ENCODE results near the gene RGS12.

The RGS12 gene

DNA sequence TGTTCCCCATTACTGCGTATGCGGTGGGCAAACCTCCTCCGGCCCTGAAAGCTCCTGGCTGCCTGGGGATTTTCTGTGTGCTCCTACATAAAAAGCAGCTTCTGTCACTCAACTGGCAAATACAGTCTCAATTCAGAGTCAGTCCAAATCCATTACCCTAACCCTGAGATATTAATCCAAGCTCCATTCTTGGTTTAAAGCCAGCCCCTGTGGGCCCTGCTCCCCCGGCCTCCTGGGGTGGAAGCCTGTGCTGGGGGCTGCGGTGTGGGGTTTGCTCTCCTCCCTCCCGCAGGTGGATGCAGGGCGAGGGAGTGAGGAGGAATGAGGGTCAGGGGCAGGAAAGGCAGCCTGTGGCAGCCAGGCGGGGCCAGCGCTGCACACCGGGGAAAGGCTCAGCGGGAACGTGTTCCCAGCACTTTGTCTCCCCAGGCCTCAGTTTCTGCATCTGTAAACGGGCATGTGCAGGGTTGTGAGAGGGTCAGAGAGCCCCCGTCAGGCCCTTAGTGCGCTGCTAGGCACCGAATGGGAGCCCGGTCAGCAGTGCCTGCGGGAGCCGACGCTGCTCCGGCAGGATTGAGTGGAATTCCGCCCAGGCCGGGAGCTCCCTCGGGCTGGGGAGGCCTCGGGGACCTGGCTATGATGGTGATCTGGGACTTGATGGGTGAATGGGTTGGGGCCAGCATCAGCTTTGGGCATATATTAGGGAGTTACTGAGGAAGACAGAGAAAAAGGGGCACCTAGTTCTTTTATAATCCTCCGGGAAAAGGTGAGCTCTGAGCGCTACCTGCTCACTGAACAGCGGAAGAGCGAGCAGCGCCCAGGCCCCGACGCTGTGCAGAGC lies 6.3 kb upstream of the RGS12 start:
- H3K27ac ChIP-seq = no peak overlapping the region
- TF ChIP-seq ZFX (IDR thresholded peaks at IDR 0.05) = no peak
- TF ChIP-seq, protein P1, sequence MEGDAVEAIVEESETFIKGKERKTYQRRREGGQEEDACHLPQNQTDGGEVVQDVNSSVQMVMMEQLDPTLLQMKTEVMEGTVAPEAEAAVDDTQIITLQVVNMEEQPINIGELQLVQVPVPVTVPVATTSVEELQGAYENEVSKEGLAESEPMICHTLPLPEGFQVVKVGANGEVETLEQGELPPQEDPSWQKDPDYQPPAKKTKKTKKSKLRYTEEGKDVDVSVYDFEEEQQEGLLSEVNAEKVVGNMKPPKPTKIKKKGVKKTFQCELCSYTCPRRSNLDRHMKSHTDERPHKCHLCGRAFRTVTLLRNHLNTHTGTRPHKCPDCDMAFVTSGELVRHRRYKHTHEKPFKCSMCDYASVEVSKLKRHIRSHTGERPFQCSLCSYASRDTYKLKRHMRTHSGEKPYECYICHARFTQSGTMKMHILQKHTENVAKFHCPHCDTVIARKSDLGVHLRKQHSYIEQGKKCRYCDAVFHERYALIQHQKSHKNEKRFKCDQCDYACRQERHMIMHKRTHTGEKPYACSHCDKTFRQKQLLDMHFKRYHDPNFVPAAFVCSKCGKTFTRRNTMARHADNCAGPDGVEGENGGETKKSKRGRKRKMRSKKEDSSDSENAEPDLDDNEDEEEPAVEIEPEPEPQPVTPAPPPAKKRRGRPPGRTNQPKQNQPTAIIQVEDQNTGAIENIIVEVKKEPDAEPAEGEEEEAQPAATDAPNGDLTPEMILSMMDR (conservative IDR thresholded peaks at IDR 0.05) = no peak

DNA sequence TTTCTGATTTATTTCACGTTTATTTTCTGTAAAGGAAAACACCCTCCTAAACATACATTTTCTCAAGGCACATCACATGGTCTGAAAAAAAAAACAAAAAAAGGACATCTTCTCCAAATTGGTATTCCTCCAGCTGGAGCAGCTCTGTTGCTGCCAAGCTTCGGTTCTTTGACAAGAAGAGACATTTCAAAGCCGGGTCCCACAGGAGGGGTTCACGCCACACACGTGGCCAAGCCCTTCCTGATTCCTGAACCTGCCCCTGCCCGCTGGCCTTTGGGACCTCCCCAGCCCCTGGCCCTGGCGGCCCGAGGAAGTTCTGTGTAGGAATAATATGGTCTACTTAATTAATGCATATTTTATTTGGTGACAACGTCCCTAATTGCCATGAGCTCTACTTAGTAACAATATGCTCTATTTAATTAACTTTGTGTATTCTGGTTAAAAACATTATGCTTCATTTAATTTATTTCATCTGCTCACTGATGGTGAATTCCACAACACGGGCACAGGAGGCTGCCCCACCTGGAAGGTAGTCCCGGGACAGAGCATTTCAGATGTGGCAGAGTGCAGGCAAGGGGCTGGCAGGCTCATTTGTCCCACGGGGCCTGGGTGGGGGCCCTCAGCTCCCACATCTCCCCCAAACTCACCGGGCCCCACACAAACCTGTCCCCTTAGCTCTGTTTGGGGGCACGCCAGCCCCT lies 5.4 kb upstream of the RGS12 start:
- TF ChIP-seq, protein P1 (conservative IDR thresholded peaks at IDR 0.05) = no peak
- TF ChIP-seq ZFX (IDR thresholded peaks at IDR 0.05) = no peak
- H3K27ac ChIP-seq = no peak overlapping the region

DNA sequence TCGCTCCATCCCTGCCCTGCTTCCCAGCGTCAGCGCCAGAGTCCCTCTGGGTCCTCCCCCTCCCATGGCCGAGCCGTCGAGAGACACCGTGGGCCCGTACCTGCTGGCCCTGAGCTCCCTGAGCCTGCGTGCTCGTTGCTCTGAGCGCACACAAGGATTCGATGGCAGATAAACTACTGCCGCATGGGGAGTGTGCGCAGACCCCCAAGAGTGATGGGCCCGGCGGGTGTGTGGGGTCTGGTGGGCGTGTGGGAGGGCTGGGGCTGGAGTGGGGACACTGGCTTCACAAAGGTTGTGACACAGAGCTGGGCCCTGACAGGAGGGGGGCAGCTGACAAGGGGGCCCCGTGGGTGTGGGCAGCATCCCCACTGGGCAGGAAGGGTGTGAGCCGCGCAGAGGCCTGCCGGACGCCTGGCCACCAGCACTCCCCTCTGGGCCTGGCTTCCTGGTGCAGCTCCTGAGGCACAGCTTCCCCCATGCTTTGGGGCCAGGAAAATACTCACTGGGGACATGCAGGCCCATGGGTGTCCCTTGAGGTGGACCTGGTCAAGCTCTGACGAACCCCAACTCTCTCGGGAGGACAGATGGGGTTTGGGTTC lies 4.8 kb upstream of the RGS12 start:
- TF ChIP-seq, protein P1 (conservative IDR thresholded peaks at IDR 0.05) = no peak
- no peak for TF ChIP-seq ZFX (IDR thresholded peaks at IDR 0.05)

DNA sequence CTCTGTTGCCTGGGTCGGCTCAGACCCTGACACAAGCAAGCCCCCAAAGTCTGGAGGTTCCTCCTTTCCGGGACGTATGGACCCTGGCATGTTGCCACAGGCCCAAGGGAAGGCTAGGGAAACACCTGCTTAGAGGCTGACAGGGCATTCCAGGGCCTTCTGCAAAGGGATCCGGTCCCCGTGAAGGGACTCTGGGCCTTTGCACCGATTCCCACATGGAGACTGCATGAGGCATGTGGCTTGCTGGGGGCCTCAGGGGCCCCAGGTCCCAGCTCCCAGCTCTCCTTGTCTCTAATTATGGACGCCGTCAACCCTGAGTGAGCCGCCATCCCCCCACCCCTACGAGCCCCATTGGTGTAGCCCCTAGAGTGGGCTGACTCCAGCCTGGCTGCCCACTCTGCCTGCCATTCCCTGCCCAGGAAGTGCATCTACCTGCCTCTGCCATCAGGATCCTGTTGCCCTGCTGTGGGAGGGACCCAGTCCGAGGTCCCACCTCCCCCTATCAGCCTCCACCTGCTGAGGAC lies 4.2 kb upstream of the RGS12 start:
- TF ChIP-seq ZFX (IDR thresholded peaks at IDR 0.05) = no peak
- TF ChIP-seq, protein P1 (conservative IDR thresholded peaks at IDR 0.05) = no peak
- no peak overlapping the region for H3K27ac ChIP-seq

More for the DNA sequence above, 4.8 kb upstream of the RGS12 start:
- no peak overlapping the region for H3K27ac ChIP-seq

DNA sequence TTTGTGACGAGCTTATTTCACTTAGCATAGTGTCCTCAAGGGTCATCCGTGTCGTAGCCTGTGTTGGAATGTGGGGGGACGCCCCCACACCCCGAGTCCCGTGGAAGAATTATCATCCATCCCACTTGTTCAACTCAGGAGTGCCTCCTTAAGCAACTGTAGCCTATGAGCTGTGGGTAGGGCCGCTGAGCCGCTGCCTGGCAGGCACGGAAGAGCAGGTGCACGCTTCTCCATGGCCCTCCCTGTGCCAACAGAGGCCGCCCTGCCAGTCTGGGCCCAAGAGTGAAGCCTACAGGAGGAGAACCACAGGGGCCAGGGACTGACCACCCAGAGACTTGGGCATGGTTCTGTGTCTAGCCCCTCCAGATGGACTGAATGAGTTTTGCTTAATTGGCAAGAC lies 2.3 kb upstream of the RGS12 start:
- TF ChIP-seq, protein P1 (conservative IDR thresholded peaks at IDR 0.05) = no peak
- TF ChIP-seq ZFX (IDR thresholded peaks at IDR 0.05) = no peak
- no peak overlapping the region; the same call in 1 of the 2 replicates for H3K27ac ChIP-seq

DNA sequence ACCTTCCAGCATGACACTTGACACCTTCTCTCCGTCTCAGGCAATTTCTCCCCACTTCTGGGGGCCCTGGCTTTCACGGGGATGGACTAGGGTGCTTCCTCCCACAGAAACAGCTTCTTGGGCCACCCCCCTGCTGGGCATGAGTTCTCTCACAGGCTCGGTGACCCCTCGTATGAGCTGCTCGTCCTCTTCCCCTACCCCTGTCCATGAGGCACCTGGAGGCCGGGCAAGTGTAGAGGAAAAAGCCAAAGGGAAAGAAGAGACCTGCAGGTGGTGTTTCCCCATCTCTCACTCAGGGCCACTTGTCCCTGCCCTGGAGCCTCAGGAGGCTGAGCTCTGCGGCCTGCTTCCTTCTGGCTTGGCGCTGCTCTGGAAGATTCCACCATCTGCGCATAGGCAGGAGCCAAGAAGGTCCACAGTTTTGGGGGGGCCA lies 1.9 kb upstream of the RGS12 start:
- TF ChIP-seq, protein P1 (conservative IDR thresholded peaks at IDR 0.05) = no peak
- TF ChIP-seq ZFX (IDR thresholded peaks at IDR 0.05) = no peak
- peak overlapping the region; percentile 75 for H3K27ac ChIP-seq

All from C4-2B (cell line).